Measurements from ENCODE around the gene ZMAT5. TPM values are rescaled to one million over a fixed set of nuclear protein-coding genes. Genes with fewer than 3 reads are reported as not detected.

ZMAT5 gene
- polyA plus RNA-seq, 3 donors, result 27.1 to 79.4 (median 59.3) TPM

DNA sequence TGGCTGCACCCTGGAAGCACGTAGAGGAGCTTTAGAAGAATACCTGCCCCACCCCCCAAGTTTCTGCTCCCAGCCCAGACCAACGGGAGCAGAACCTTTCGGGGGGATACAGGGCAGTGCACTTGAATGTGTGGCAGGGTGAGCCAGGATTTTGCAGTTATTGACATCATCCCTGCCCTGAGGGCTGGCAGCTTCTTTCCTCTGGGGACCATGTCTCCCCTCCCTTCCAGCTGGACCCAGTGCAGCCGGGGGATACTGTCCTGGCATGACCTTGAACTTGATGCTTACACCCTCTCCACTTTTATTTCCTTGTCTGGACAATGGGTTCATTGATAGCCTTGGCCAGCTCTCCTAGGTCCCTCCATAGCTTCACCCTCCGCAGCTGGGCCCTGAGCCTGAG is 51.1 kb downstream of the ZMAT5 start:
- no peaks in the 10 kb centered on the region for H4K20me1 ChIP-seq (ENCODE audit: insufficient read depth, low read length)
- H3K27ac ChIP-seq (ENCODE audit: low read depth in 1 of 2, low read length in 2 of 2), result no peak overlapping the region
- H3K4me3 Mint-ChIP-seq, result peak overlapping the region in 1 of 2 donors; percentile 54
- peaks cover 31 to 60% (median 44%) of the 10 kb centered on the region in 3 donors for H3K27me3 Mint-ChIP-seq (ENCODE audit: low read depth in 3 of 3)
- H3K36me3 ChIP-seq (replicated peaks in 1 of 2; ENCODE audit: control insufficient read depth in 1 of 2, insufficient read depth in 2 of 2, low read length in 2 of 2), result no peaks in the 10 kb centered on the region
- H3K4me3 ChIP-seq (replicated peaks in 1 of 3; ENCODE audit: low read depth in 2 of 3, low read length in 3 of 3), result no peak overlapping the region
- H3K27ac Mint-ChIP-seq, result no peak overlapping the region
- no peaks in the 10 kb centered on the region for H3K4me1 Mint-ChIP-seq
- no peak overlapping the region for H3K4me2 ChIP-seq (replicated peaks; ENCODE audit: extremely low read depth, low read length, poor library complexity, severe bottlenecking)
- peaks cover 0 to 5% of the 10 kb centered on the region in 2 donors for H3K9me3 ChIP-seq (replicated peaks in 1 of 2; ENCODE audit: control insufficient read depth in 1 of 2, insufficient read depth in 1 of 2, low read length in 2 of 2)
- TF ChIP-seq, protein P1, sequence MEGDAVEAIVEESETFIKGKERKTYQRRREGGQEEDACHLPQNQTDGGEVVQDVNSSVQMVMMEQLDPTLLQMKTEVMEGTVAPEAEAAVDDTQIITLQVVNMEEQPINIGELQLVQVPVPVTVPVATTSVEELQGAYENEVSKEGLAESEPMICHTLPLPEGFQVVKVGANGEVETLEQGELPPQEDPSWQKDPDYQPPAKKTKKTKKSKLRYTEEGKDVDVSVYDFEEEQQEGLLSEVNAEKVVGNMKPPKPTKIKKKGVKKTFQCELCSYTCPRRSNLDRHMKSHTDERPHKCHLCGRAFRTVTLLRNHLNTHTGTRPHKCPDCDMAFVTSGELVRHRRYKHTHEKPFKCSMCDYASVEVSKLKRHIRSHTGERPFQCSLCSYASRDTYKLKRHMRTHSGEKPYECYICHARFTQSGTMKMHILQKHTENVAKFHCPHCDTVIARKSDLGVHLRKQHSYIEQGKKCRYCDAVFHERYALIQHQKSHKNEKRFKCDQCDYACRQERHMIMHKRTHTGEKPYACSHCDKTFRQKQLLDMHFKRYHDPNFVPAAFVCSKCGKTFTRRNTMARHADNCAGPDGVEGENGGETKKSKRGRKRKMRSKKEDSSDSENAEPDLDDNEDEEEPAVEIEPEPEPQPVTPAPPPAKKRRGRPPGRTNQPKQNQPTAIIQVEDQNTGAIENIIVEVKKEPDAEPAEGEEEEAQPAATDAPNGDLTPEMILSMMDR (IDR thresholded peaks at IDR 0.05), result no peak
- H3K9me3 Mint-ChIP-seq, result peaks cover 0 to 11% (median 2%) of the 10 kb centered on the region in 7 donors
- no peak overlapping the region for H2AFZ ChIP-seq (ENCODE audit: insufficient read depth, low read depth, low read length, poor library complexity, severe bottlenecking)
- H3K27me3 ChIP-seq (ENCODE audit: control insufficient read depth in 2 of 2, insufficient read depth in 2 of 2, low read length in 2 of 2), result peaks cover 12 to 22% of the 10 kb centered on the region in 2 donors
- 90% methylated on average over 2 of the region's 5 CpGs for WGBS (ENCODE audit: insufficient coverage)
- intact Hi-C loops (cut with micrococcal nuclease), result no loop called here
- H3K36me3 Mint-ChIP-seq, result no peaks in the 10 kb centered on the region
- no peak overlapping the region for H3K9ac ChIP-seq (ENCODE audit: insufficient read depth, low read length, poor library complexity, severe bottlenecking)
- no peak for DNase-seq
- no peaks in the 10 kb centered on the region for H3K79me2 ChIP-seq (ENCODE audit: insufficient read depth, low read length)
- H3K4me1 ChIP-seq (ENCODE audit: control insufficient read depth in 1 of 2, insufficient read depth in 2 of 2, low read length in 2 of 2), result no peaks in the 10 kb centered on the region

DNA sequence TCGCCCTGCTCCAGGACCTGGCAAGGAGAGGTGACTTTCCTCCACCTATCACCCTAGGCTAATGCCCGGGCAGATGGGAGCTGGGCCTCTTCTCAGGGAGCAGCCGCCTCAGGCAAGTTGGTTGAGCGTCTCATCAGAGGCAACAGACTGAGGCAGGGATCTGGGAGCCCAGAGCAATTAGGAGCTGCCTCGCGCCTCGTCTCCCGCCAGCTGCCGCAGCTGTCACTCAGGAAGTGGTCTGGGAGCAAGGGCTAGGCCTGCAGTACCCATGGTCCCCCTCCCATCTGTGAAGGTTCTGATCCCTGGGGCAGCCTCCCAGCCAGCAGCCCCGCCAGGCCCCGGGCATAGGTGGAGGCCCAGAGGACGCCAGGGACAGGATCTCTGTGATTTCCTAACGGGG is 51.6 kb downstream of the ZMAT5 start:
- Mint-ChIP-seq H3K27ac (no peak overlapping the region), H3K4me3 (no peak overlapping the region), H3K4me1 (no peaks in the 10 kb centered on the region), H3K36me3 (no peaks in the 10 kb centered on the region), H3K27me3 (ENCODE audit: low read depth in 3 of 3) (peaks cover 31 to 59% (median 43%) of the 10 kb centered on the region in 3 donors), H3K9me3 (peaks cover 0 to 11% (median 2%) of the 10 kb centered on the region in 7 donors)
- Histone ChIP-seq H4K20me1 (ENCODE audit: insufficient read depth, low read length) (no peaks in the 10 kb centered on the region), H3K4me3 (replicated peaks in 1 of 3; ENCODE audit: low read depth in 2 of 3, low read length in 3 of 3) (no peak overlapping the region), H3K79me2 (ENCODE audit: insufficient read depth, low read length) (no peaks in the 10 kb centered on the region), H2AFZ (ENCODE audit: insufficient read depth, low read depth, low read length, poor library complexity, severe bottlenecking) (no peak overlapping the region), H3K9ac (ENCODE audit: insufficient read depth, low read length, poor library complexity, severe bottlenecking) (no peak overlapping the region), H3K4me1 (ENCODE audit: control insufficient read depth in 1 of 2, insufficient read depth in 2 of 2, low read length in 2 of 2) (no peaks in the 10 kb centered on the region), H3K27me3 (ENCODE audit: control insufficient read depth in 2 of 2, insufficient read depth in 2 of 2, low read length in 2 of 2) (peaks cover 12 to 20% of the 10 kb centered on the region in 2 donors), H3K27ac (ENCODE audit: low read depth in 1 of 2, low read length in 2 of 2) (no peak overlapping the region), H3K36me3 (replicated peaks in 1 of 2; ENCODE audit: control insufficient read depth in 1 of 2, insufficient read depth in 2 of 2, low read length in 2 of 2) (no peaks in the 10 kb centered on the region), H3K9me3 (replicated peaks in 1 of 2; ENCODE audit: control insufficient read depth in 1 of 2, insufficient read depth in 1 of 2, low read length in 2 of 2) (peaks cover 0 to 5% of the 10 kb centered on the region in 2 donors), H3K4me2 (replicated peaks; ENCODE audit: extremely low read depth, low read length, poor library complexity, severe bottlenecking) (no peak overlapping the region)
- DNase-seq, result no peak
- 79% methylated on average over 8 of the region's 13 CpGs for WGBS (ENCODE audit: insufficient coverage)
- TF ChIP-seq, protein P1 (IDR thresholded peaks at IDR 0.05), result no peak
- intact Hi-C loops (cut with micrococcal nuclease), result no loop called here

Measured in CD14-positive monocyte (primary cell).